Adipocyte (in vitro differentiated cells): ENCODE results near the gene TENM3.

Experiments used
- DNase-seq: peaks from one replicate; pipeline ENCODE4 v3.0.0-alpha.2; 2015; ENCODE audit warnings: low read depth
- H3K27me3 ChIP-seq: replicated peaks from 2 replicates; pipeline ENCODE4 v1.7.0; 2013; ENCODE audit warnings: mild to moderate bottlenecking, low read length, moderate library complexity; ENCODE audit not compliant: control insufficient read depth, insufficient read depth
- H3K36me3 ChIP-seq: 2 replicates; pipeline ENCODE4 v1.7.0; 2013; ENCODE audit warnings: low read length, mild to moderate bottlenecking, moderate library complexity; ENCODE audit not compliant: control insufficient read depth, insufficient read depth, severe bottlenecking
- H3K4me1 ChIP-seq: 2 replicates; pipeline ENCODE4 v1.7.0; 2013; ENCODE audit warnings: mild to moderate bottlenecking, low read length, moderate library complexity; ENCODE audit not compliant: control insufficient read depth, insufficient read depth
- H3K4me3 ChIP-seq: 2 replicates; pipeline ENCODE4 v1.7.0; 2013; ENCODE audit warnings: mild to moderate bottlenecking, low read length, moderate library complexity
- H3K9ac ChIP-seq: 2 replicates; pipeline ENCODE4 v1.7.0; 2013; ENCODE audit warnings: mild to moderate bottlenecking, low read length, moderate library complexity
- H3K9me3 ChIP-seq: 2 replicates; pipeline ENCODE4 v1.7.0; 2013; ENCODE audit warnings: mild to moderate bottlenecking, low read length, moderate library complexity; ENCODE audit not compliant: control insufficient read depth

TENM3 gene

GRCh38 chr4:182600093-182600492 is 356.9 kb downstream of the TENM3 start:
- no peaks in the 10 kb centered on the region for H3K9me3 ChIP-seq
- DNase-seq, result no peak
- H3K9ac ChIP-seq, result no peak overlapping the region
- no peaks in the 10 kb centered on the region for H3K27me3 ChIP-seq
- H3K4me1 ChIP-seq, result no peaks in the 10 kb centered on the region
- H3K4me3 ChIP-seq, result no peak overlapping the region
- peaks cover 6% of the 10 kb centered on the region for H3K36me3 ChIP-seq

DNA sequence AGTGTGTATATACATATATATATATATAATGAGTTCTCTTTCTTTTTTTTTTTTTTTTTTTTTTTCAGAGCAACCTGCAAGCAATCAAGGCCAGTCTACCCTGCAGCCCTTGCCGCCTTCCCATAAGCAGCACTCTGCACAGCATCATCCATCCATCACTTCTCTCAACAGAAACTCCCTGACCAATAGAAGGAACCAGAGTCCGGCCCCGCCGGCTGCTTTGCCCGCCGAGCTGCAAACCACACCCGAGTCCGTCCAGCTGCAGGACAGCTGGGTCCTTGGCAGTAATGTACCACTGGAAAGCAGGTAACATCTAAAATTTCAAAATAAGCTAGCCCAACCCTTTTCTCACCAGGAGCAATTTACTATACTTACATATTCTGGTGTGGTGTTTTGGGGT is 357.7 kb downstream of the TENM3 start:
- Histone ChIP-seq H3K4me1 (peaks cover 5% of the 10 kb centered on the region), H3K27me3 (no peaks in the 10 kb centered on the region), H3K4me3 (no peak overlapping the region), H3K9me3 (no peaks in the 10 kb centered on the region), H3K36me3 (peaks cover 6% of the 10 kb centered on the region), H3K9ac (no peak overlapping the region)
- no peak for DNase-seq

DNA sequence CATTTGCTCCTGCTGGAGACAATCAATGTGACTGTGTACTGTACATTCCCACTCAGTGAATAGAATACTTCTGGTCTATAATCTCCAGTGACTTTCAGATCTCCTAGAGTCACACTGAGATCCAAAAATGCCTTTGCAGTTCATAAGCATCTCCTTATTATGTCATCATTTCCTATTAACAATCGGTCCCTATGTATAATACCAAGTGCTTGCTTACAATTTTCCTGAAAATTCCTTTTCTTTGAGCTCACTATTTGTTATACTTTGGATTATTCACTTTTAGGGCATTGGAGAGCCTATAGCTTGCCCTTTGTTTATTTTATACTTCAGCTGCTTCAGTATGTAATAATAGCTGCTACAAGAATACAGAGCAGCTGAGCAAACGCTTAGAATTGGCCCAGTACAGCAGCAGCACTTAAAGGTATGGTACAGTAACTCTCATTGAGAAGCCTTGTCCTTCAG is 361.0 kb downstream of the TENM3 start:
- peak; percentile 19 for DNase-seq
- Histone ChIP-seq H3K4me3 (no peak overlapping the region), H3K36me3 (peaks cover 6% of the 10 kb centered on the region), H3K9me3 (no peaks in the 10 kb centered on the region), H3K27me3 (no peaks in the 10 kb centered on the region), H3K4me1 (peaks cover 6% of the 10 kb centered on the region), H3K9ac (no peak overlapping the region)

DNA sequence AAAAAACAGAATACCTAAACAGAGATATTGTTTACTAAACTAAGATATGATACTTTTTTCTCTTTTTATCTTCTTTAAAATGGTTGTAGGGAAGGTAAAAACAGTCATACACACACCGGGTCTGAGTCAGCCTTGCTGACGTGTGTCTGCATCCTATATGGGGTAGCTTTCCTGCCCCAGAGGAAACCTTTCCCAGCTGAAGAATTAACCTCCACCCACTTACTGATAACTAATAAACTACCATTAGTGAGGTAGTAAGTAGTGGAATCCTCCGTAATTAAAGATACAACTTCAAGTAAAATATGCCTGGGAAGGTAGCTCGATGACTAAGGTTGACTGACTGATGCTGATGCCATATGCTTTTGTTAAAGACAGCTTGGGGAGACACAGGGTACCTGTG is 361.8 kb downstream of the TENM3 start:
- no peak overlapping the region for H3K4me3 ChIP-seq
- H3K9ac ChIP-seq, result no peak overlapping the region
- H3K27me3 ChIP-seq, result no peaks in the 10 kb centered on the region
- peaks cover 6% of the 10 kb centered on the region for H3K36me3 ChIP-seq
- DNase-seq, result no peak
- H3K4me1 ChIP-seq, result peaks cover 6% of the 10 kb centered on the region
- H3K9me3 ChIP-seq, result no peaks in the 10 kb centered on the region

GRCh38 chr4:182608525-182608924 is 365.3 kb downstream of the TENM3 start:
- no peaks in the 10 kb centered on the region for H3K36me3 ChIP-seq
- no peaks in the 10 kb centered on the region for H3K9me3 ChIP-seq
- H3K4me1 ChIP-seq, result peaks cover 6% of the 10 kb centered on the region
- no peaks in the 10 kb centered on the region for H3K27me3 ChIP-seq
- no peak overlapping the region for H3K9ac ChIP-seq
- no peak for DNase-seq
- no peak overlapping the region for H3K4me3 ChIP-seq

- Histone ChIP-seq H3K27me3 (no peaks in the 10 kb centered on the region), H3K4me1 (no peaks in the 10 kb centered on the region), H3K4me3 (no peak overlapping the region), H3K36me3 (no peaks in the 10 kb centered on the region), H3K9ac (no peak overlapping the region), H3K9me3 (no peaks in the 10 kb centered on the region)
- no peak for DNase-seq
These were observed 373.3 kb downstream of the TENM3 start for GRCh38 chr4:182616476-182616875.

GRCh38 chr4:182619660-182620059 is 376.5 kb downstream of the TENM3 start:
- H3K4me1 ChIP-seq, result no peaks in the 10 kb centered on the region
- H3K36me3 ChIP-seq, result peaks cover 4% of the 10 kb centered on the region
- H3K4me3 ChIP-seq, result no peak overlapping the region
- no peak overlapping the region for H3K9ac ChIP-seq
- no peaks in the 10 kb centered on the region for H3K9me3 ChIP-seq
- H3K27me3 ChIP-seq, result no peaks in the 10 kb centered on the region
- no peak for DNase-seq

- Histone ChIP-seq H3K36me3 (peaks cover 4% of the 10 kb centered on the region), H3K9ac (no peak overlapping the region)
These were observed 377.1 kb downstream of the TENM3 start for GRCh38 chr4:182620111-182620980.

GRCh38 chr4:182624281-182624680 is 381.1 kb downstream of the TENM3 start:
- H3K4me3 ChIP-seq, result no peak overlapping the region
- H3K9ac ChIP-seq, result no peak overlapping the region
- no peaks in the 10 kb centered on the region for H3K27me3 ChIP-seq
- H3K9me3 ChIP-seq, result no peaks in the 10 kb centered on the region
- H3K4me1 ChIP-seq, result no peaks in the 10 kb centered on the region
- no peak for DNase-seq
- H3K36me3 ChIP-seq, result peaks cover 9% of the 10 kb centered on the region

More at GRCh38 chr4:182620111-182620980, 377.1 kb downstream of the TENM3 start:
- DNase-seq, result no peak
- Histone ChIP-seq H3K9me3 (no peaks in the 10 kb centered on the region), H3K4me3 (no peak overlapping the region), H3K27me3 (no peaks in the 10 kb centered on the region), H3K4me1 (no peaks in the 10 kb centered on the region)

DNA sequence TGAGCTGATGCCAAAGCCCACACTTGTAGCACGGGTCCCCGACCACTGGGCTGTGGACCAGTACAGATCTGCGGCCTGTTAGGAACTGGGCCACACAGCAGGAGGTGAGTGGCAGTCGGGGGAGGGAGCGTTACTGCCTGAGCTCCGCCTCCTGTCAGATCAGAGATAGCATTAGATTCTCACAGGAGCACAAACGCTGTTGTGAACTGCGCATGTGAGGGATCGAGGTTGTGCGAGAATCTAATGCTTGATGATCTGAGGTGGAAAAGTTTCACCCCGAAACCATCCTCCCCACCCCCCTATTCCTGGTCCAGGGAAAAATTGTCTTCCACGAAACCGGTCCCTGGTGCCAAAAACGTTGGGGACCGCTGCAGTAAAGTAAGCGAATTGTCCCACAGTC is 382.0 kb downstream of the TENM3 start:
- H3K9ac ChIP-seq, result no peak overlapping the region
- no peak for DNase-seq

GRCh38 chr4:182627996-182628395 is 384.8 kb downstream of the TENM3 start:
- no peak overlapping the region for H3K9ac ChIP-seq
- H3K36me3 ChIP-seq, result peaks cover 18% of the 10 kb centered on the region
- H3K4me3 ChIP-seq, result no peak overlapping the region
- no peak for DNase-seq
- H3K9me3 ChIP-seq, result no peaks in the 10 kb centered on the region
- H3K4me1 ChIP-seq, result no peaks in the 10 kb centered on the region
- H3K27me3 ChIP-seq, result no peaks in the 10 kb centered on the region

More for the DNA sequence above, 382.0 kb downstream of the TENM3 start:
- Histone ChIP-seq H3K9me3 (no peaks in the 10 kb centered on the region), H3K36me3 (peaks cover 17% of the 10 kb centered on the region), H3K4me1 (no peaks in the 10 kb centered on the region), H3K4me3 (no peak overlapping the region), H3K27me3 (no peaks in the 10 kb centered on the region)
